Upper lobe of left lung (tissue), 4 donors: ENCODE measurements around the gene ROBO1.

Experiments used
- EP300 ChIP-seq, 4 donors: sonication (generic); formaldehyde crosslinking; IDR thresholded peaks; one replicate each; pipeline ENCODE4 v1.5.1; 2017; ENCODE audit warnings: antibody characterized with exemption in 4 of 4, control low read depth in 2 of 4
- POLR2A ChIP-seq, 4 donors: fragments of 450-650 bp; IDR thresholded peaks; one replicate each; pipeline ENCODE4 v1.5.1; 2016 to 2017; ENCODE audit warnings: antibody characterized with exemption in 4 of 4, mild to moderate bottlenecking in 2 of 4
- POLR2AphosphoS5 ChIP-seq, 2 donors: sonication (generic); formaldehyde crosslinking; IDR thresholded peaks; one replicate each; pipeline ENCODE4 v1.5.1; 2017; ENCODE audit warnings: antibody characterized with exemption in 2 of 2
- TF ChIP-seq, protein P1 (sequence below), 6 experiments: fragments of 450-650 bp in 4 of 6; fragments of 200-600 bp in 2 of 6; sonication (generic) in 2 of 6; IDR thresholded peaks; one replicate each; pipeline ENCODE4 v1.5.1; 2016 to 2019; ENCODE audit warnings: antibody characterized with exemption in 6 of 6

DNA sequence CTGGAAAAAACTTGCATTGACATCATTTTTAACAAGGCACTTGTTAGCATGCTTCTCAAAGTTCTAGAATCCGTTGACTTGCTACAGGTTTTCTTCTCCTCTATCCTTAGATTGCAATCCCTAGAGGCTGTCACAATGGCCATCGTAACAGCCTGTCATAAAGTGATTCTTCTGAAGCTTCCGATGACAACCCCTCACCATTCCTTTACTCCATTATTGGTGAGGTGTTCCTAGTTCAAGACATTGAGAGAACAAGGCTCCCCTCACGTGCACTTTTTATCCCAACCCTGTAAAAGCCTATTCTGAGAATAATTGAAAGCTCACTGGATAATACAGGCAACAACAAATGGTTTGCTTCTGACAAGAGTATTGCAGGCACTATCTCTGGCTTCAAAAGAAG is 131.4 kb downstream of the ROBO1 start:
- TF ChIP-seq, protein P1, sequence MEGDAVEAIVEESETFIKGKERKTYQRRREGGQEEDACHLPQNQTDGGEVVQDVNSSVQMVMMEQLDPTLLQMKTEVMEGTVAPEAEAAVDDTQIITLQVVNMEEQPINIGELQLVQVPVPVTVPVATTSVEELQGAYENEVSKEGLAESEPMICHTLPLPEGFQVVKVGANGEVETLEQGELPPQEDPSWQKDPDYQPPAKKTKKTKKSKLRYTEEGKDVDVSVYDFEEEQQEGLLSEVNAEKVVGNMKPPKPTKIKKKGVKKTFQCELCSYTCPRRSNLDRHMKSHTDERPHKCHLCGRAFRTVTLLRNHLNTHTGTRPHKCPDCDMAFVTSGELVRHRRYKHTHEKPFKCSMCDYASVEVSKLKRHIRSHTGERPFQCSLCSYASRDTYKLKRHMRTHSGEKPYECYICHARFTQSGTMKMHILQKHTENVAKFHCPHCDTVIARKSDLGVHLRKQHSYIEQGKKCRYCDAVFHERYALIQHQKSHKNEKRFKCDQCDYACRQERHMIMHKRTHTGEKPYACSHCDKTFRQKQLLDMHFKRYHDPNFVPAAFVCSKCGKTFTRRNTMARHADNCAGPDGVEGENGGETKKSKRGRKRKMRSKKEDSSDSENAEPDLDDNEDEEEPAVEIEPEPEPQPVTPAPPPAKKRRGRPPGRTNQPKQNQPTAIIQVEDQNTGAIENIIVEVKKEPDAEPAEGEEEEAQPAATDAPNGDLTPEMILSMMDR (IDR thresholded peaks at IDR 0.05), result no peak
- TF ChIP-seq EP300 (IDR thresholded peaks at IDR 0.05), result no peak
- TF ChIP-seq POLR2A (IDR thresholded peaks at IDR 0.05), result no peak
- no peak for TF ChIP-seq POLR2AphosphoS5 (IDR thresholded peaks at IDR 0.05)
